Neural cell (in vitro differentiated cells): Measurements from ENCODE around the gene PRR5L. TPM values are rescaled to one million over a fixed set of nuclear protein-coding genes. Genes with fewer than 3 reads are reported as not detected.

Source experiments
- H2AFZ ChIP-seq: fragments of 200-600, 300-800 bp; sonication (generic), shearing (Covaris generic); 2 replicates; pipeline ENCODE4 v1.6.0; 2014; ENCODE audit warnings: low read depth, mild to moderate bottlenecking, antibody characterized with exemption, low read length, moderate library complexity
- H3F3A ChIP-seq: fragments of 200-600 bp; shearing (Covaris generic); 2 replicates; pipeline ENCODE4 v1.6.1; 2016; ENCODE audit warnings: mild to moderate bottlenecking, moderate library complexity, mixed read lengths, antibody characterized with exemption, low read length; ENCODE audit not compliant: insufficient read depth, poor library complexity, severe bottlenecking
- H3K27ac ChIP-seq: fragments of 200-600, 300-800 bp; sonication (generic), shearing (Covaris generic); 2 replicates; pipeline ENCODE4 v1.5.1; 2014; ENCODE audit warnings: mild to moderate bottlenecking, low read length, moderate library complexity
- H3K27me3 ChIP-seq: fragments of 300-800, 200-600 bp; sonication (generic), shearing (Covaris generic); 2 replicates; pipeline ENCODE4 v1.6.0; 2014; ENCODE audit warnings: mild to moderate bottlenecking, low read depth, low read length, moderate library complexity; ENCODE audit not compliant: insufficient read depth
- H3K36me3 ChIP-seq: fragments of 300-800, 200-600 bp; sonication (generic), shearing (Covaris generic); 2 replicates; pipeline ENCODE4 v1.5.1; 2014; ENCODE audit warnings: mild to moderate bottlenecking, antibody characterized with exemption, low read length, moderate library complexity; ENCODE audit not compliant: insufficient read depth
- H3K4me2 ChIP-seq: fragments of 300-800, 200-600 bp; sonication (generic), shearing (Covaris generic); 2 replicates; pipeline ENCODE4 v1.6.0; 2014; ENCODE audit warnings: mild to moderate bottlenecking, low read length
- H3K4me3 ChIP-seq: fragments of 300-800, 200-600 bp; sonication (generic), shearing (Covaris generic); 2 replicates; pipeline ENCODE4 v1.5.1; 2014; ENCODE audit warnings: mild to moderate bottlenecking, low read length, moderate library complexity
- H3K79me2 ChIP-seq: fragments of 200-600 bp; shearing (Covaris generic); replicated peaks from 2 replicates; pipeline ENCODE4 v1.6.0; 2014; ENCODE audit warnings: mild to moderate bottlenecking, low read length, moderate library complexity; ENCODE audit not compliant: insufficient read depth
- H3K9ac ChIP-seq: fragments of 300-800, 200-600 bp; sonication (generic), shearing (Covaris generic); 2 replicates; pipeline ENCODE4 v1.6.1; 2016; ENCODE audit warnings: mild to moderate bottlenecking, low read length, mixed read lengths
- H3K9me2 ChIP-seq: fragments of 200-600 bp; shearing (Covaris generic); 2 replicates; pipeline ENCODE4 v1.6.1; 2016; ENCODE audit warnings: mild to moderate bottlenecking, low read length, mixed read lengths; ENCODE audit not compliant: insufficient read depth
- H3K9me3 ChIP-seq: fragments of 200-600, 300-800 bp; sonication (generic), shearing (Covaris generic); 2 replicates; pipeline ENCODE4 v1.6.1; 2016; ENCODE audit warnings: mild to moderate bottlenecking, mixed run types, low read length, moderate library complexity, mixed read lengths
- H4K20me1 ChIP-seq: fragments of 200-600 bp; shearing (Covaris generic); 2 replicates; pipeline ENCODE4 v1.6.1; 2016; ENCODE audit warnings: mild to moderate bottlenecking, mixed run types; ENCODE audit not compliant: insufficient read depth
- EP300 ChIP-seq: fragments of 450-650 bp; conservative IDR thresholded peaks from 2 replicates; pipeline ENCODE4 v1.6.1; 2014; ENCODE audit warnings: antibody characterized with exemption, mild to moderate bottlenecking, moderate library complexity; ENCODE audit not compliant: poor library complexity, severe bottlenecking
- EZH2 ChIP-seq: fragments of 200-600, 300-800 bp; shearing (Covaris generic), sonication (generic); IDR thresholded peaks from 2 replicates; pipeline ENCODE4 v1.6.1; 2014; ENCODE audit warnings: antibody characterized with exemption, low read length, borderline replicate concordance, mild to moderate bottlenecking; ENCODE audit not compliant: insufficient read depth, poor library complexity, severe bottlenecking
- MXI1 ChIP-seq: fragments of 450-650 bp; conservative IDR thresholded peaks from 2 replicates; pipeline ENCODE4 v1.6.1; 2014; ENCODE audit warnings: antibody characterized with exemption, mild to moderate bottlenecking; ENCODE audit not compliant: poor library complexity, severe bottlenecking
- POLR2AphosphoS5 ChIP-seq: IDR thresholded peaks from 2 replicates; pipeline ENCODE4 v1.6.1; 2012
- RAD21 ChIP-seq: fragments of 450-650 bp; conservative IDR thresholded peaks from 2 replicates; pipeline ENCODE4 v1.6.1; 2014; ENCODE audit warnings: antibody characterized with exemption, mild to moderate bottlenecking, moderate library complexity
- SMC3 ChIP-seq: fragments of 450-650 bp; conservative IDR thresholded peaks from 2 replicates; pipeline ENCODE4 v1.6.1; 2014; ENCODE audit warnings: antibody characterized with exemption, mild to moderate bottlenecking, moderate library complexity; ENCODE audit not compliant: poor library complexity
- TAF1 ChIP-seq: IDR thresholded peaks from 2 replicates; pipeline ENCODE4 v1.6.1; 2012; ENCODE audit warnings: low read depth
- polyA plus RNA-seq: library from polyadenylated mRNA; depleted of rRNA; stranded (reverse); fragments of >200 nt; gene quantifications from 2 replicates; pipeline ENCODE4 v1.2.3, GENCODE V29; 2014
- TF ChIP-seq, protein P1 (sequence below): fragments of 450-650 bp; IDR thresholded peaks from 2 replicates; pipeline ENCODE4 v1.5.1; 2014; ENCODE audit warnings: antibody characterized with exemption, mild to moderate bottlenecking, moderate library complexity; ENCODE audit not compliant: poor library complexity, severe bottlenecking
- TF ChIP-seq, protein P2 (sequence below): IDR thresholded peaks from 2 replicates; pipeline ENCODE4 v1.6.1; 2012; ENCODE audit warnings: borderline replicate concordance

The PRR5L gene
- polyA plus RNA-seq, 1 donor from 2014 or later: 0.22 TPM

DNA sequence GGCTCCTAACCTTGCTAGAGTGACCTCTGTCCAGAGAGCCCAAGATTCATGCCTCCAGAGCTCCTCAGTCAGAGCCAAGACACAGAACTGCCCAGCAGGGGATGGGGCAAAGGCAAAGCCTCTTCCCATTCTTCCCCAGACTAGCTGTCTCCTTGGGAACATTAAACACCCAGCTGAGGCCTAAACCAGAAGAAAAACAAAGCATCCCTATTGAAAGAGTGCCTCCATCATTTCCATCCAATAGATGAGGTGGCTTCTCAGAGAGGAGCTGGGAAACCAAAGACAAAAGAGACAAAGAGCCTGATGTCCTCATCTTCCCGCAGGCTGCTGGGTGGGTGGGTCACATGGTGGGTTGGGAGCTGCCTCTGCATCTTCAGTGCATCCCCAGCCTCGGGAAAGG lies 44.3 kb upstream of the PRR5L start:
- H3K79me2 ChIP-seq: no peaks in the 10 kb centered on the region
- TF ChIP-seq POLR2AphosphoS5 (no peak), EZH2 (no peak), MXI1 (no peak), EP300 (no peak), SMC3 (no peak), TAF1 (no peak), RAD21 (no peak)
- TF ChIP-seq, protein P1, sequence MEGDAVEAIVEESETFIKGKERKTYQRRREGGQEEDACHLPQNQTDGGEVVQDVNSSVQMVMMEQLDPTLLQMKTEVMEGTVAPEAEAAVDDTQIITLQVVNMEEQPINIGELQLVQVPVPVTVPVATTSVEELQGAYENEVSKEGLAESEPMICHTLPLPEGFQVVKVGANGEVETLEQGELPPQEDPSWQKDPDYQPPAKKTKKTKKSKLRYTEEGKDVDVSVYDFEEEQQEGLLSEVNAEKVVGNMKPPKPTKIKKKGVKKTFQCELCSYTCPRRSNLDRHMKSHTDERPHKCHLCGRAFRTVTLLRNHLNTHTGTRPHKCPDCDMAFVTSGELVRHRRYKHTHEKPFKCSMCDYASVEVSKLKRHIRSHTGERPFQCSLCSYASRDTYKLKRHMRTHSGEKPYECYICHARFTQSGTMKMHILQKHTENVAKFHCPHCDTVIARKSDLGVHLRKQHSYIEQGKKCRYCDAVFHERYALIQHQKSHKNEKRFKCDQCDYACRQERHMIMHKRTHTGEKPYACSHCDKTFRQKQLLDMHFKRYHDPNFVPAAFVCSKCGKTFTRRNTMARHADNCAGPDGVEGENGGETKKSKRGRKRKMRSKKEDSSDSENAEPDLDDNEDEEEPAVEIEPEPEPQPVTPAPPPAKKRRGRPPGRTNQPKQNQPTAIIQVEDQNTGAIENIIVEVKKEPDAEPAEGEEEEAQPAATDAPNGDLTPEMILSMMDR: no peak
- TF ChIP-seq, protein P2, sequence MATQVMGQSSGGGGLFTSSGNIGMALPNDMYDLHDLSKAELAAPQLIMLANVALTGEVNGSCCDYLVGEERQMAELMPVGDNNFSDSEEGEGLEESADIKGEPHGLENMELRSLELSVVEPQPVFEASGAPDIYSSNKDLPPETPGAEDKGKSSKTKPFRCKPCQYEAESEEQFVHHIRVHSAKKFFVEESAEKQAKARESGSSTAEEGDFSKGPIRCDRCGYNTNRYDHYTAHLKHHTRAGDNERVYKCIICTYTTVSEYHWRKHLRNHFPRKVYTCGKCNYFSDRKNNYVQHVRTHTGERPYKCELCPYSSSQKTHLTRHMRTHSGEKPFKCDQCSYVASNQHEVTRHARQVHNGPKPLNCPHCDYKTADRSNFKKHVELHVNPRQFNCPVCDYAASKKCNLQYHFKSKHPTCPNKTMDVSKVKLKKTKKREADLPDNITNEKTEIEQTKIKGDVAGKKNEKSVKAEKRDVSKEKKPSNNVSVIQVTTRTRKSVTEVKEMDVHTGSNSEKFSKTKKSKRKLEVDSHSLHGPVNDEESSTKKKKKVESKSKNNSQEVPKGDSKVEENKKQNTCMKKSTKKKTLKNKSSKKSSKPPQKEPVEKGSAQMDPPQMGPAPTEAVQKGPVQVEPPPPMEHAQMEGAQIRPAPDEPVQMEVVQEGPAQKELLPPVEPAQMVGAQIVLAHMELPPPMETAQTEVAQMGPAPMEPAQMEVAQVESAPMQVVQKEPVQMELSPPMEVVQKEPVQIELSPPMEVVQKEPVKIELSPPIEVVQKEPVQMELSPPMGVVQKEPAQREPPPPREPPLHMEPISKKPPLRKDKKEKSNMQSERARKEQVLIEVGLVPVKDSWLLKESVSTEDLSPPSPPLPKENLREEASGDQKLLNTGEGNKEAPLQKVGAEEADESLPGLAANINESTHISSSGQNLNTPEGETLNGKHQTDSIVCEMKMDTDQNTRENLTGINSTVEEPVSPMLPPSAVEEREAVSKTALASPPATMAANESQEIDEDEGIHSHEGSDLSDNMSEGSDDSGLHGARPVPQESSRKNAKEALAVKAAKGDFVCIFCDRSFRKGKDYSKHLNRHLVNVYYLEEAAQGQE: no peak
- H2AFZ ChIP-seq: no peak overlapping the region
- H4K20me1 ChIP-seq: no peaks in the 10 kb centered on the region
- no peaks in the 10 kb centered on the region for H3K36me3 ChIP-seq
- no peak overlapping the region for H3K4me2 ChIP-seq
- H3K9me3 ChIP-seq: no peaks in the 10 kb centered on the region
- no peak overlapping the region for H3K27ac ChIP-seq
- H3K4me3 ChIP-seq: no peak overlapping the region
- H3K27me3 ChIP-seq: no peaks in the 10 kb centered on the region
- no peak overlapping the region for H3K9ac ChIP-seq
- no peaks in the 10 kb centered on the region for H3F3A ChIP-seq
- no peaks in the 10 kb centered on the region for H3K9me2 ChIP-seq

DNA sequence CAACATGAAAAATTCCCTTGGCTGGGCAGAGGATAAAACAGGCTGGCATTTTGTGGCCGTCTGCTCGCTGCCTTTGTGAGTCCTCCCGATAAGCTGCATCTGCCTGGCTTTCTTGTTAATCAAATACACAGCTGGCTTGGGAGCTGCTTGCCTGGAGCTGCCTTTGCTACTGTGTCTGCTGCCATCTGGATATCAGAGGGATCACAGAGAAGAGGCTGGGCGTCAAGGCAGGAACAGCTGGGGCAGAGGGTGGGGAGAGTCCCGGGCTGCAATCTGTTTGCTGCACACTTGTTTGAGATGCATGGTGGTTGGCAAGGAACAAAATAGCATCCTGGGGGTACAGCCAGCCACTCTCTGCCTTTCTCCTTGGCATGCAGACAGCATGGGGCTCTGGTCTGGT lies 42.9 kb upstream of the PRR5L start:
- Histone ChIP-seq H3K4me2 (no peak overlapping the region), H3K36me3 (no peaks in the 10 kb centered on the region), H2AFZ (no peak overlapping the region), H3K9ac (no peak overlapping the region), H3F3A (no peaks in the 10 kb centered on the region), H3K79me2 (no peaks in the 10 kb centered on the region), H3K27me3 (no peaks in the 10 kb centered on the region), H3K27ac (no peak overlapping the region), H4K20me1 (no peaks in the 10 kb centered on the region), H3K9me3 (no peaks in the 10 kb centered on the region), H3K4me3 (no peak overlapping the region), H3K9me2 (no peaks in the 10 kb centered on the region)
- TF ChIP-seq RAD21 (no peak), SMC3 (no peak), POLR2AphosphoS5 (no peak), EZH2 (no peak)
- TF ChIP-seq, protein P2: no peak
- TF ChIP-seq, protein P1: no peak
